Stimulated activated naive CD8-positive, alpha-beta T cell treated with anti-CD3 and anti-CD28 coated beads, Interleukin-15, Interleukin-2, amounts not matched to agents 100 U/mL and 50 U/mL, for 24 hours (primary cell): Measurements from ENCODE around the gene FCHSD2.
A peak's percentile ranks its signal among the peaks of the same experiment; 100 is the strongest.

Source experiments
- ATAC-seq: fragments of 150-1000 bp; cut with Tn5 transposase; one replicate; pipeline ENCODE4 v1.10.0; 2021
- DNase-seq: peaks from one replicate; pipeline ENCODE4 v3.0.0; 2021

Gene FCHSD2

GRCh38 chr11:73142128-73142377 is at the start of gene FCHSD2:
TSS of gene FCHSD2 (minus strand) at chr11:73142318. CDS start at chr11:73141877, 441 bp downstream.
- ATAC-seq, result no peak

GRCh38 chr11:73191151-73191550 is 49.0 kb upstream of the FCHSD2 start:
- ATAC-seq, result no peak

More at GRCh38 chr11:73142128-73142377, at the start of gene FCHSD2:
- DNase-seq, result no peak

GRCh38 chr11:73190557-73190885 is 48.4 kb upstream of the FCHSD2 start:
- DNase-seq, result no peak
- no peak for ATAC-seq

More at GRCh38 chr11:73191151-73191550, 49.0 kb upstream of the FCHSD2 start:
- DNase-seq, result no peak

GRCh38 chr11:73189723-73190556 is 47.8 kb upstream of the FCHSD2 start:
- DNase-seq (no peak), ATAC-seq (no peak)

GRCh38 chr11:73189315-73189714 is 47.2 kb upstream of the FCHSD2 start:
- DNase-seq, result no peak
- ATAC-seq, result no peak

GRCh38 chr11:73188301-73188700 is 46.2 kb upstream of the FCHSD2 start:
- ATAC-seq, result no peak
- no peak for DNase-seq

GRCh38 chr11:73187854-73188253 is 45.7 kb upstream of the FCHSD2 start:
- DNase-seq (no peak), ATAC-seq (no peak)

GRCh38 chr11:73186886-73187285 is 44.8 kb upstream of the FCHSD2 start:
- no peak for ATAC-seq
- no peak for DNase-seq

- DNase-seq (no peak), ATAC-seq (no peak)
These were observed 44.3 kb upstream of the FCHSD2 start for GRCh38 chr11:73186294-73186850.

GRCh38 chr11:73185680-73186293 is 43.7 kb upstream of the FCHSD2 start:
- DNase-seq (no peak), ATAC-seq (no peak)

- DNase-seq (peak; percentile 71), ATAC-seq (peak; percentile 68)
These were observed 43.0 kb upstream of the FCHSD2 start for GRCh38 chr11:73184953-73185671.

- no peak for ATAC-seq
- DNase-seq, result no peak
These were observed 40.8 kb upstream of the FCHSD2 start for GRCh38 chr11:73182824-73183321.

- ATAC-seq, result no peak
These were observed 36.6 kb upstream of the FCHSD2 start for GRCh38 chr11:73178681-73179080.

GRCh38 chr11:73177778-73178539 is 35.8 kb upstream of the FCHSD2 start:
- ATAC-seq (peak; percentile 95), DNase-seq (peak; percentile 79)

More at GRCh38 chr11:73178681-73179080, 36.6 kb upstream of the FCHSD2 start:
- no peak for DNase-seq

- ATAC-seq (no peak), DNase-seq (no peak)
These were observed 35.3 kb upstream of the FCHSD2 start for GRCh38 chr11:73177380-73177777.

GRCh38 chr11:73176874-73177155 is 34.7 kb upstream of the FCHSD2 start:
- DNase-seq, result no peak

GRCh38 chr11:73176145-73176873 is 34.2 kb upstream of the FCHSD2 start:
- DNase-seq, result no peak
- no peak for ATAC-seq

More at GRCh38 chr11:73176874-73177155, 34.7 kb upstream of the FCHSD2 start:
- no peak for ATAC-seq

- ATAC-seq (no peak), DNase-seq (no peak)
These were observed 33.5 kb upstream of the FCHSD2 start for GRCh38 chr11:73175551-73176144.

- ATAC-seq (no peak), DNase-seq (no peak)
These were observed 32.3 kb upstream of the FCHSD2 start for GRCh38 chr11:73174495-73174791.

- DNase-seq (no peak), ATAC-seq (no peak)
These were observed 31.8 kb upstream of the FCHSD2 start for GRCh38 chr11:73173755-73174494.
